HepG2 (cell line): Measurements from ENCODE around the gene CIBAR2. TPM values are rescaled to one million over a fixed set of nuclear protein-coding genes. Genes with fewer than 3 reads are reported as not detected.
A peak's percentile ranks its signal among the peaks of the same experiment; 100 is the strongest.

Experiments used
- ATRX ChIP-seq: sonication (generic); formaldehyde crosslinking; IDR thresholded peaks from 2 replicates; pipeline ENCODE4 v1.4.0; 2020; ENCODE audit warnings: missing genetic modification reagents, borderline replicate concordance
- BORCS8-MEF2B ChIP-seq: sonication (generic); formaldehyde crosslinking; IDR thresholded peaks from 2 replicates; pipeline ENCODE4 v1.8.0; 2022; ENCODE audit warnings: mild to moderate bottlenecking, missing genetic modification reagents
- DR1 ChIP-seq: sonication (generic); formaldehyde crosslinking; IDR thresholded peaks from 2 replicates; pipeline ENCODE4 v1.8.0; 2021; ENCODE audit warnings: mild to moderate bottlenecking, missing genetic modification reagents, inconsistent platforms
- GATAD1 ChIP-seq: IDR thresholded peaks from 2 replicates; pipeline ENCODE4 v1.6.1; 2016; ENCODE audit warnings: missing genetic modification reagents, missing compliant biosample characterization
- LRRFIP1 ChIP-seq: sonication (generic); formaldehyde crosslinking; conservative IDR thresholded peaks from 2 replicates; pipeline ENCODE4 v1.4.0; 2020; ENCODE audit warnings: missing genetic modification reagents
- NR2F2 ChIP-seq: IDR thresholded peaks from 2 replicates; pipeline ENCODE4 v1.6.1; 2012; ENCODE audit warnings: low read depth, inconsistent platforms, borderline replicate concordance
- PRPF4 ChIP-seq: fragments of 200-400 bp; formaldehyde crosslinking; IDR thresholded peaks from 2 replicates; pipeline ENCODE4 v1.6.1; 2016; ENCODE audit warnings: low read length, low read depth; ENCODE audit not compliant: poor library complexity, severe bottlenecking
- SRF ChIP-seq: IDR thresholded peaks from 2 replicates; pipeline ENCODE4 v1.6.1; 2011; ENCODE audit warnings: mild to moderate bottlenecking, low read depth, low read length, moderate library complexity
- XBP1 ChIP-seq: sonication (generic); formaldehyde crosslinking; IDR thresholded peaks from 2 replicates; pipeline ENCODE4 v1.5.0; 2020; ENCODE audit warnings: missing genetic modification reagents
- ZMAT3 ChIP-seq: sonication (generic); formaldehyde crosslinking; conservative IDR thresholded peaks from 2 replicates; pipeline ENCODE4 v1.7.0; 2021; ENCODE audit warnings: missing genetic modification reagents
- ZNF256 ChIP-seq: sonication (generic); formaldehyde crosslinking; conservative IDR thresholded peaks from 2 replicates; pipeline ENCODE4 v1.4.0; 2020; ENCODE audit warnings: missing genetic modification reagents
- ZNF460 ChIP-seq: sonication (generic); formaldehyde crosslinking; IDR thresholded peaks from 2 replicates; pipeline ENCODE4 v1.5.1; 2020; ENCODE audit warnings: missing genetic modification reagents, mild to moderate bottlenecking, borderline replicate concordance
- ZNF530 ChIP-seq: sonication (generic); formaldehyde crosslinking; IDR thresholded peaks from 2 replicates; pipeline ENCODE4 v1.5.0; 2020; ENCODE audit warnings: low read depth, mild to moderate bottlenecking, missing genetic modification reagents
- ZNF567 ChIP-seq: sonication (generic); formaldehyde crosslinking; IDR thresholded peaks from 2 replicates; pipeline ENCODE4 v1.8.1; 2023; ENCODE audit warnings: mild to moderate bottlenecking, missing genetic modification reagents, borderline replicate concordance
- ZNF780A ChIP-seq: sonication (generic); formaldehyde crosslinking; IDR thresholded peaks from 2 replicates; pipeline ENCODE4 v1.8.0; 2022; ENCODE audit warnings: mild to moderate bottlenecking, missing genetic modification reagents, moderate library complexity
- ZNF816 ChIP-seq: sonication (generic); formaldehyde crosslinking; IDR thresholded peaks from 2 replicates; pipeline ENCODE4 v1.8.0; 2022; ENCODE audit warnings: missing genetic modification reagents, mild to moderate bottlenecking, borderline replicate concordance
- polyA plus RNA-seq, 8 experiments: library from polyadenylated mRNA; depleted of rRNA in 3 of 8; stranded (reverse) in 7 of 8; unstranded in 1 of 8; fragments of >200 nt; fragmentation: Illumina TruSeq in 4 of 8; extraction: Trizol in 4 of 8; gene quantifications; 2 replicates each; pipeline versions ENCODE4 v1.2.1 to v1.2.3, GENCODE V29; 2011 to 2016; ENCODE audit warnings: low read depth in 4 of 8, missing spikeins in 1 of 8, mixed read lengths in 1 of 8; ENCODE audit not compliant: insufficient read depth in 1 of 8
- total RNA-seq, 5 experiments: library from RNA; depleted of rRNA; stranded (reverse); fragments of >200 nt; fragmentation: Illumina TruSeq; extraction: Trizol; gene quantifications; 2 replicates each; pipeline ENCODE4 v1.2.3, GENCODE V29; 2016; ENCODE audit warnings: low read depth in 1 of 5
- TF ChIP-seq, protein P1 (sequence below): sonication (generic); formaldehyde crosslinking; IDR thresholded peaks from 2 replicates; pipeline ENCODE4 v1.5.0; 2020; ENCODE audit warnings: mild to moderate bottlenecking, missing genetic modification reagents, borderline replicate concordance

Gene CIBAR2
- total and polyA plus RNA-seq, 2 of the 13 experiments (the other 11 are each of a cell fraction or from before 2014, with no cell fraction given): not detected

- TF ChIP-seq, protein P1, sequence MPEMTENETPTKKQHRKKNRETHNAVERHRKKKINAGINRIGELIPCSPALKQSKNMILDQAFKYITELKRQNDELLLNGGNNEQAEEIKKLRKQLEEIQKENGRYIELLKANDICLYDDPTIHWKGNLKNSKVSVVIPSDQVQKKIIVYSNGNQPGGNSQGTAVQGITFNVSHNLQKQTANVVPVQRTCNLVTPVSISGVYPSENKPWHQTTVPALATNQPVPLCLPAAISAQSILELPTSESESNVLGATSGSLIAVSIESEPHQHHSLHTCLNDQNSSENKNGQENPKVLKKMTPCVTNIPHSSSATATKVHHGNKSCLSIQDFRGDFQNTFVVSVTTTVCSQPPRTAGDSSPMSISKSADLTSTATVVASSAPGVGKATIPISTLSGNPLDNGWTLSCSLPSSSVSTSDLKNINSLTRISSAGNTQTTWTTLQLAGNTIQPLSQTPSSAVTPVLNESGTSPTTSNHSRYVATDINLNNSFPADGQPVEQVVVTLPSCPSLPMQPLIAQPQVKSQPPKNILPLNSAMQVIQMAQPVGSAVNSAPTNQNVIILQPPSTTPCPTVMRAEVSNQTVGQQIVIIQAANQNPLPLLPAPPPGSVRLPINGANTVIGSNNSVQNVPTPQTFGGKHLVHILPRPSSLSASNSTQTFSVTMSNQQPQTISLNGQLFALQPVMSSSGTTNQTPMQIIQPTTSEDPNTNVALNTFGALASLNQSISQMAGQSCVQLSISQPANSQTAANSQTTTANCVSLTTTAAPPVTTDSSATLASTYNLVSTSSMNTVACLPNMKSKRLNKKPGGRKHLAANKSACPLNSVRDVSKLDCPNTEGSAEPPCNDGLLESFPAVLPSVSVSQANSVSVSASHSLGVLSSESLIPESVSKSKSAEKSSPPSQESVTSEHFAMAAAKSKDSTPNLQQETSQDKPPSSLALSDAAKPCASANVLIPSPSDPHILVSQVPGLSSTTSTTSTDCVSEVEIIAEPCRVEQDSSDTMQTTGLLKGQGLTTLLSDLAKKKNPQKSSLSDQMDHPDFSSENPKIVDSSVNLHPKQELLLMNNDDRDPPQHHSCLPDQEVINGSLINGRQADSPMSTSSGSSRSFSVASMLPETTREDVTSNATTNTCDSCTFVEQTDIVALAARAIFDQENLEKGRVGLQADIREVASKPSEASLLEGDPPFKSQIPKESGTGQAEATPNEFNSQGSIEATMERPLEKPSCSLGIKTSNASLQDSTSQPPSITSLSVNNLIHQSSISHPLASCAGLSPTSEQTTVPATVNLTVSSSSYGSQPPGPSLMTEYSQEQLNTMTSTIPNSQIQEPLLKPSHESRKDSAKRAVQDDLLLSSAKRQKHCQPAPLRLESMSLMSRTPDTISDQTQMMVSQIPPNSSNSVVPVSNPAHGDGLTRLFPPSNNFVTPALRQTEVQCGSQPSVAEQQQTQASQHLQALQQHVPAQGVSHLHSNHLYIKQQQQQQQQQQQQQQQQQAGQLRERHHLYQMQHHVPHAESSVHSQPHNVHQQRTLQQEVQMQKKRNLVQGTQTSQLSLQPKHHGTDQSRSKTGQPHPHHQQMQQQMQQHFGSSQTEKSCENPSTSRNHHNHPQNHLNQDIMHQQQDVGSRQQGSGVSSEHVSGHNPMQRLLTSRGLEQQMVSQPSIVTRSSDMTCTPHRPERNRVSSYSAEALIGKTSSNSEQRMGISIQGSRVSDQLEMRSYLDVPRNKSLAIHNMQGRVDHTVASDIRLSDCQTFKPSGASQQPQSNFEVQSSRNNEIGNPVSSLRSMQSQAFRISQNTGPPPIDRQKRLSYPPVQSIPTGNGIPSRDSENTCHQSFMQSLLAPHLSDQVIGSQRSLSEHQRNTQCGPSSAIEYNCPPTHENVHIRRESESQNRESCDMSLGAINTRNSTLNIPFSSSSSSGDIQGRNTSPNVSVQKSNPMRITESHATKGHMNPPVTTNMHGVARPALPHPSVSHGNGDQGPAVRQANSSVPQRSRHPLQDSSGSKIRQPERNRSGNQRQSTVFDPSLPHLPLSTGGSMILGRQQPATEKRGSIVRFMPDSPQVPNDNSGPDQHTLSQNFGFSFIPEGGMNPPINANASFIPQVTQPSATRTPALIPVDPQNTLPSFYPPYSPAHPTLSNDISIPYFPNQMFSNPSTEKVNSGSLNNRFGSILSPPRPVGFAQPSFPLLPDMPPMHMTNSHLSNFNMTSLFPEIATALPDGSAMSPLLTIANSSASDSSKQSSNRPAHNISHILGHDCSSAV (CRISPR knock-in tag): no peak
- TF ChIP-seq ZNF780A (no peak), SRF (no peak), BORCS8-MEF2B (CRISPR knock-in tag) (peak; percentile 12; the same call in 1 of the 2 replicates), ZMAT3 (CRISPR knock-in tag) (no peak; the same call in 1 of the 2 replicates), LRRFIP1 (0 out of 2 replicates have a peak, but pooled peaks have one; percentile 66), ZNF816 (CRISPR knock-in tag) (no peak), ATRX (CRISPR knock-in tag) (0 out of 2 replicates have a peak, but pooled peaks have one; percentile 54), DR1 (CRISPR knock-in tag) (0 out of 2 replicates have a peak, but pooled peaks have one; percentile 30), ZNF460 (CRISPR knock-in tag) (no peak; the same call in 1 of the 2 replicates), NR2F2 (no peak; the same call in 1 of the 2 replicates), ZNF530 (CRISPR knock-in tag) (no peak), ZNF567 (peak; percentile 74; the same call in 1 of the 2 replicates), XBP1 (CRISPR knock-in tag) (0 out of 2 replicates have a peak, but pooled peaks have one; percentile 15), PRPF4 (no peak), ZNF256 (0 out of 2 replicates have a peak, but pooled peaks have one; percentile 44), GATAD1 (CRISPR knock-in tag) (peak; percentile 20; the same call in 1 of the 2 replicates)
Observed at GRCh38 chr16:85137323-85138072, 25.2 kb upstream of the CIBAR2 start (continued).
